Ishikawa (cell line): ENCODE data around the gene SI.

ENCODE experiments used
- EGR1 ChIP-seq: IDR thresholded peaks from 2 replicates; pipeline ENCODE4 v1.6.1; 2012
- EP300 ChIP-seq: IDR thresholded peaks from 2 replicates; pipeline ENCODE4 v1.6.1; 2012; ENCODE audit warnings: borderline replicate concordance
- FOXM1 ChIP-seq: IDR thresholded peaks from 2 replicates; pipeline ENCODE4 v1.6.1; 2012; ENCODE audit warnings: low read depth, borderline replicate concordance
- NFIC ChIP-seq: IDR thresholded peaks from 2 replicates; pipeline ENCODE4 v1.6.1; 2012
- RAD21 ChIP-seq: IDR thresholded peaks from 2 replicates; pipeline ENCODE4 v1.6.1; 2012; ENCODE audit warnings: low read depth
- TAF1 ChIP-seq: IDR thresholded peaks from 2 replicates; pipeline ENCODE4 v1.6.1; 2012; ENCODE audit warnings: low read depth, mild to moderate bottlenecking
- TCF12 ChIP-seq: IDR thresholded peaks from 2 replicates; pipeline ENCODE4 v1.6.1; 2012; ENCODE audit warnings: low read depth
- TEAD4 ChIP-seq: IDR thresholded peaks from 2 replicates; pipeline ENCODE4 v1.6.1; 2012
- YY1 ChIP-seq: IDR thresholded peaks from 2 replicates; pipeline ENCODE4 v1.6.1; 2012; ENCODE audit warnings: low read depth
- ZBTB7A ChIP-seq: IDR thresholded peaks from 2 replicates; pipeline ENCODE4 v1.6.1; 2012; ENCODE audit warnings: low read depth
- TF ChIP-seq, protein P1 (sequence below): IDR thresholded peaks from 2 replicates; pipeline ENCODE4 v1.6.1; 2012
- TF ChIP-seq, protein P2 (sequence below): IDR thresholded peaks from 2 replicates; pipeline ENCODE4 v1.6.1; 2012; ENCODE audit warnings: low read depth, mild to moderate bottlenecking
- TF ChIP-seq, protein P3 (sequence below): IDR thresholded peaks from 2 replicates; pipeline ENCODE4 v1.6.1; 2012

DNA sequence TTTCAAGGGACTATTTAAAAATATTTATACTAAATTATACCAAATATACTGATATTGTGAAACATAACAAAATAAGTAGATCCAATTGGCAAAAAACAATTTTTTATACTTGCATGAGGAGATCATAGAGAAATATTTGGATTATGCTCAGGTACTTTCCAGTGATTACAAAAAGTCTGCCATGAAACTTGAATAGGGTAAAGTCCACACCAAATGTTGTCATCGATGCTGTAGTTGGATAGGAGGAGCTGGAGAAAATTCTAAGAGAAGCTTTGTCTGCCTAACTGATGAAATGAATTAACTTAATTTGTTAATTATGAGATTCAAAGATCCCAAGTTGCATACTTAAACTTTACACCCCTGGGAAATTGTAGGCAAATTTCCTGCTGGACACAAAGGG is 93.3 kb downstream of the SI start:
- TF ChIP-seq RAD21, result no peak
- TF ChIP-seq YY1, result no peak
- TF ChIP-seq, protein P1, sequence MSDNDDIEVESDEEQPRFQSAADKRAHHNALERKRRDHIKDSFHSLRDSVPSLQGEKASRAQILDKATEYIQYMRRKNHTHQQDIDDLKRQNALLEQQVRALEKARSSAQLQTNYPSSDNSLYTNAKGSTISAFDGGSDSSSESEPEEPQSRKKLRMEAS, result no peak
- TF ChIP-seq TCF12, result no peak
- no peak for TF ChIP-seq TAF1
- no peak for TF ChIP-seq ZBTB7A
- TF ChIP-seq EP300, result no peak
- no peak for TF ChIP-seq FOXM1
- TF ChIP-seq NFIC, result no peak
- TF ChIP-seq, protein P2, sequence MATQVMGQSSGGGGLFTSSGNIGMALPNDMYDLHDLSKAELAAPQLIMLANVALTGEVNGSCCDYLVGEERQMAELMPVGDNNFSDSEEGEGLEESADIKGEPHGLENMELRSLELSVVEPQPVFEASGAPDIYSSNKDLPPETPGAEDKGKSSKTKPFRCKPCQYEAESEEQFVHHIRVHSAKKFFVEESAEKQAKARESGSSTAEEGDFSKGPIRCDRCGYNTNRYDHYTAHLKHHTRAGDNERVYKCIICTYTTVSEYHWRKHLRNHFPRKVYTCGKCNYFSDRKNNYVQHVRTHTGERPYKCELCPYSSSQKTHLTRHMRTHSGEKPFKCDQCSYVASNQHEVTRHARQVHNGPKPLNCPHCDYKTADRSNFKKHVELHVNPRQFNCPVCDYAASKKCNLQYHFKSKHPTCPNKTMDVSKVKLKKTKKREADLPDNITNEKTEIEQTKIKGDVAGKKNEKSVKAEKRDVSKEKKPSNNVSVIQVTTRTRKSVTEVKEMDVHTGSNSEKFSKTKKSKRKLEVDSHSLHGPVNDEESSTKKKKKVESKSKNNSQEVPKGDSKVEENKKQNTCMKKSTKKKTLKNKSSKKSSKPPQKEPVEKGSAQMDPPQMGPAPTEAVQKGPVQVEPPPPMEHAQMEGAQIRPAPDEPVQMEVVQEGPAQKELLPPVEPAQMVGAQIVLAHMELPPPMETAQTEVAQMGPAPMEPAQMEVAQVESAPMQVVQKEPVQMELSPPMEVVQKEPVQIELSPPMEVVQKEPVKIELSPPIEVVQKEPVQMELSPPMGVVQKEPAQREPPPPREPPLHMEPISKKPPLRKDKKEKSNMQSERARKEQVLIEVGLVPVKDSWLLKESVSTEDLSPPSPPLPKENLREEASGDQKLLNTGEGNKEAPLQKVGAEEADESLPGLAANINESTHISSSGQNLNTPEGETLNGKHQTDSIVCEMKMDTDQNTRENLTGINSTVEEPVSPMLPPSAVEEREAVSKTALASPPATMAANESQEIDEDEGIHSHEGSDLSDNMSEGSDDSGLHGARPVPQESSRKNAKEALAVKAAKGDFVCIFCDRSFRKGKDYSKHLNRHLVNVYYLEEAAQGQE, result no peak
- no peak for TF ChIP-seq EGR1
- TF ChIP-seq TEAD4, result no peak
- TF ChIP-seq, protein P3, sequence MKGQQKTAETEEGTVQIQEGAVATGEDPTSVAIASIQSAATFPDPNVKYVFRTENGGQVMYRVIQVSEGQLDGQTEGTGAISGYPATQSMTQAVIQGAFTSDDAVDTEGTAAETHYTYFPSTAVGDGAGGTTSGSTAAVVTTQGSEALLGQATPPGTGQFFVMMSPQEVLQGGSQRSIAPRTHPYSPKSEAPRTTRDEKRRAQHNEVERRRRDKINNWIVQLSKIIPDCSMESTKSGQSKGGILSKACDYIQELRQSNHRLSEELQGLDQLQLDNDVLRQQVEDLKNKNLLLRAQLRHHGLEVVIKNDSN, result no peak
